Gastroesophageal sphincter (tissue), 3 donors: ENCODE data around the gene BLOC1S6.

Experiments
- CTCF ChIP-seq, 4 experiments: fragments of 200-600 bp in 2 of 4; fragments of 450-650 bp in 2 of 4; sonication (generic) in 1 of 4; IDR thresholded peaks; one replicate each; pipeline ENCODE4 v1.5.1; 2017 to 2019; ENCODE audit warnings: antibody characterized with exemption in 4 of 4, mild to moderate bottlenecking in 2 of 4, moderate library complexity in 2 of 4
- POLR2AphosphoS5 ChIP-seq: sonication (generic); formaldehyde crosslinking; IDR thresholded peaks from one replicate; pipeline ENCODE4 v1.6.1; 2017; ENCODE audit warnings: antibody characterized with exemption

GRCh38 chr15:45606841-45607240 lies 19.7 kb downstream of the BLOC1S6 start:
- no peak for TF ChIP-seq POLR2AphosphoS5
- no peak for TF ChIP-seq CTCF (IDR thresholded peaks at IDR 0.05)
